Measurements from ENCODE around the gene GLRX.
A peak's percentile ranks its signal among the peaks of the same experiment; 100 is the strongest.
"Not testable (repeated sequence)": the region's sequence is repeated elsewhere in the genome, so short reads cannot be mapped to it uniquely, and the experiment has no call there.

Gene GLRX

DNA sequence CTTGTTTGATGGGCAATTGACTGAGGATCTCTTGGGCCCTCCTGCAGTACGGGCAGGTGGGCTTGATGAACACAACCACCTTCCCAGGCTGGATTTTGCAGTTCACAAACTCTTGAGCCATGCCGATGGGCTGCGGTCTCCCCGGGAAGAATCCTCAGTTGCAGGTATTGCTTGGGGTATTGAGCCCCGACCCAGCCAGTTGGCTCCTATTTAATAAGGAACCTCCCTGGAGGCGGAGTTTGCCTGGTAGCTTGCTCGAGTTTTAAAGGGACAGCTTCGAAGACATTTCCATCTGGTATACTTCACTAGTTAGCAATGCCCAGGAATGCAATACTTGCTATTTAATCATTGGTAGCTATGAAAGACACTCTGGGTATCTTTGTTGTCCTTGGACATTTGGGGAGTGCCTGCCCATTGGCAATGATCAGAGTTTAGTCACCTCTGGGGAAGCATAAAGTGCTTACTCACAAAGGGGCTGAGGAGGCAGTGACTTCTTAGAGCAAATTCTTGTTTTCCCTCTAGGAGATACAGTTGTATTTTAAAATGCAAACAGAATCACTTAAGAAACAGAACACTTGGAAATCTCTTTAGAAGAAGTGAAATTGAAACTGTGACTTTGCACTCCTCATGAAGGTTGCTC is at the start of gene GLRX:
Gene GLRX (minus strand): TSS at position 185 of the 640 bp plus-strand sequence. CDS start 64 bp downstream, at position 121.
- peak; percentile 48 for DNase-seq

GRCh38 chr5:95871146-95871806 is 48.8 kb upstream of the GLRX start:
- DNase-seq: no peak

GRCh38 chr5:95870105-95870672 is 47.7 kb upstream of the GLRX start:
- no peak for DNase-seq

- not testable (repeated sequence) for DNase-seq
Observed at GRCh38 chr5:95869173-95869855, 46.8 kb upstream of the GLRX start.

DNA sequence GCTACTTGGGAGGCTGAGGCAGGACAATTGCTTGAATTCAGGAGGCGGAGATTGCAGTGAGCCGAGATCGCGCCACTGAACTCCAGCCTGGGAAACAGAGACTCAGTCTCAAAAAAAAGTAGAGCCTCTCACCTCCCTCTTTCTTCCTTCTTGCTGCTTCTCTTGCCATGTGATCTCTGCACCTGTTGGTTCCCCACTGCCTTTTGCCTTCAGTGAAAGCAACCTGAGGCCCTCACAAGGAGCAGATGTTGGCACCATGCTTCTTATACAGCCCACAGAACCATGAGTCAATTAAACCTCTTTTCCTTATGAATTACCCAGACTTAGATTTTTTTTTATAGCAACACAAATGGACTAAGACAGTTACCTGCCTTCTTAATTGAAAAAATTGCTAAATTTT is 45.6 kb upstream of the GLRX start:
- DNase-seq: no peak

DNA sequence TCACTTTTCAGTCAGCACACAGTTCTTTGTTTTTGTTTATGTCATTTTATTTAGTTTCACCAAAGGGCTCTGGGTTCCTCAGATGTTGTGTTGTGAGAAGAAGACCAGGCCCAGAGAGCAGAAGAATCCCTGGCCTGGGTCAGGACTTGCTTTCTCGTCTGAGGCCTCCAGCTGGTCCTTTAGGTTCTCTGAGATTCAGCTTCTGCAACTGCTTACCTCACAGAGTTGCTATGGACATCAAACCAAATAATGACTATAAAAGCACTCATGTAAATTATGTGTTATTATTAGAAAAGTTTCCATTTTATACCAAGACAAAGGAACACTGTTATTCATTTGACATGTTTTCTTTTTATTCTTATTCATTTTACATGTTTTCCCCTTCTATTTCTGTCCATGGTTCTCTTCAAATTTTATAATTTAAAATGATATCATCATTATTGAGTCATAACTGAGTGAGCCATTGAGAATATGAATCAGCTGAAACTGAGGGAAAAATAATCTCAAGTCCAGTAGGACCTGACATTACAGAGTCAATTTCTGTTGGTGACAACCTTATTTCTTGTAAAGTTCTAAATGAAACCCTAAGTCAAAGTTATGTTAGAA is 44.0 kb upstream of the GLRX start:
- DNase-seq: no peak

DNA sequence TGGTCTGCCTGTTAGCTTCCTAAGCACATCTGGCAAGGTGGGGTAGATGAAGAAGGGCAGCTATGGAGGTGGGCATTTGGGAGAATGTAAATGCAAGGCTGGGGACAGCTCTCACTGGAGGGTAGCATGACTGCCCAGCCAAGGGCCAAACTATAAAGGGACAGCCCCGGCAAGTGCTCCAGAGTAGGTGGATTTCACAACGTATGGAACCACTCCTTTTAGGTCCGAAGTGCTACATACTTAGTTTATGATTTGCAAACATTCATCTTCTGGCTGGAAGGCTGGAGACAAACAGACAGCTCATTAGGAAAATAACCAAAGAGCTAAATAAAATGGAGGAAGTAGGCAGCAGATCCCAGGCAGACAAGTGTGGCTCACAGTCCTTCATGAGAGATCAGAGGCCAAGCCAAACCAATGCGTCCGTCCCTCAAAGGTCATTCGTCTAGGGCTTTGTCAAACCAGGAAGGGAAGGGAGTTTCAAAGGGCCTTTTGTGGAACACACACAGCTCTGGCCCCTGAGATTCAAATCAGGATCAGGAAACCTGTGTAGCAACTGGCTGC is 42.5 kb upstream of the GLRX start:
- DNase-seq: no peak

DNA sequence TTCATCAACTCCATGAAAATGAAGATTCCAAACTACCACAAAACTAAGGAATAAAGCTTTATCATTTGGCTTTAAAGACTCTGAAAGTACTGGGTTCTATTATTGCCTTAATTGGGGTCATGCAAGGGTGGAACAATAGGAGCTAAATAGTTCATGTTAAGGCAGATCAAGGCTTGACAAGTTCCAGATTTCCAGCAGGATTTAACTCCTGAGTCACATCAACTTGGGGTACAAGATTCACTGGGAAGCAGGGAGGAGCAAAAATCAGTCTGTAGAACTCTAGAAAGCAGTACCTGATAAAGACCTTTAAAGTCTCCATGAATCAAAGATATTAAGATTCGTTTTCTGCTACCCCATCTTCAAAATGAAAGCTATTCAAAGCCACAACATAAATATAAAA is 41.9 kb upstream of the GLRX start:
- DNase-seq: no peak

GRCh38 chr5:95863383-95863757 is 40.8 kb upstream of the GLRX start:
- DNase-seq: no peak

GRCh38 chr5:95862671-95863382 is 40.3 kb upstream of the GLRX start:
- no peak for DNase-seq

DNA sequence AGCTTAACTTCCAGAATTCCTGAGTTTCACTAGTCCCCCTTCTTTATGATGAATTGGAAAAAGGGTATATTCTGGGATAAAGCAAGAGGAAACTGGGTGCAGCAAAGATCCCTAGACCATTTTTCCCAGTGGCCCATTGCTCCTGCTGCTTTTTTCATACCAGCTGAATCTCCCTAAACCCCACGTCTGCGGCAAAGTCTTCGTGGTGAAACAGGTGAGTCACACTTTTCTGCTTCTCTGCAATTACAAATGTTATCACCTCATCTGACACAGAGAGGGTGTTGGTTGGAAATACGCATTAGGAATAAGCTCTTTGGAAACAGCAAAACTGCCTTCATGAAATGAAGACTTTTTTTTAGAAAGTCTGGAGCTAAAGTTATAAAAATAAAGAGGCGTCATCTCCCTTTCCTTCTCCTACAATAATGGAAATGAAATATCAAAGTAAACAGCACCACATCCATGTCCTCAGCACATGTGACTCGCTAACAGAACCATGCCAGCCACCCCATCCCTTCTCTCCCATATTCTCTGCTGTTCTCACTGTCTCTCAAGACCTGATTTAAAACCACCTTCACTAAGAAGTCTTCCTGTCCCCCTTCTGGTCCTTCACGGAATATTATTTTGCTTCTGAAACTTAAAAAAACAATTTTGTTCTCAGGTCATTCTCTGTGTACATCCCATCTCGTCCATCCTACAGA is 39.5 kb upstream of the GLRX start:
- DNase-seq: no peak

- DNase-seq: no peak
Observed at GRCh38 chr5:95861221-95861863, 38.8 kb upstream of the GLRX start.

DNA sequence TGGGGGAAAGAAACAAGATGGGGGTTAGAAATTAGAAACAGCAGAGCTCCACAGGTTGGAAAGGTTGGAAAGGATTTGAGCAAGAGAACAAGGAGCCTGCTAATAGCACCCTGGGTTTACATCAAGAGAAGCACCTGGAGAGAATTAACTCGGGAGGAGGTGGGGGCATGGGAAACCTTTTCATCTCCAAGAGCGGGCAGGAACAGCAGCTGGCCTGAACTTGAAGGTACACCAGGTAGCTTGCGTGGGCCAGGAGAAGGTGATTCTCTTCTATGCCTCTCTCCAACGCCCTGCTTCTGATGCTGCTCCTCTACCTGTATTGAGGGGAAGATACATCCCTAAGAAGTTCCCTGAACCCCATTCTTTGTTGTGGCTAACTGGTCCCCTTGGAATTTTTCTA is 37.1 kb upstream of the GLRX start:
- DNase-seq: no peak

GRCh38 chr5:95858661-95859595 is 36.4 kb upstream of the GLRX start:
- peak; percentile 46 for DNase-seq

DNA sequence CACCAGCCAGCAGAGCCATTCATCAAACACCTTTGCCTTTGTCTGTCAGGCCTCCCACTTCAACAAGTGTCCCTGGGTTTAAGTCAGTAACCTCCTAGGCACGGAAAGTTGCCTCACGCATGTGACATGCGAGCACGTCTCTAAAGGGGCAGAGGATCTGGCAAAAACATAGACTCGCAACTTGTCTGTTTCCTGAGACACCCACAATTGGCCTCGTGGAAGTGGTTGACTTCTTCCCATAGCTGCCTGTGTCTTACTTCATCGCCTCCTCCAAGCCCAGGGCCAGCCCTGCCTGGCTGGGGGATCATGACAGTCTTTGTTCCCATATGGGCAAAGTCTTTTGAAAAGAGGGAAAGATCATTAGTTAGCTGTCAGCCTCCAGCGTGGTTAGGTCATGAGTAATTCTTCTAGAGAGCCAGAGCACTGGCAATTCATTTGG is 35.5 kb upstream of the GLRX start:
- no peak for DNase-seq

DNA sequence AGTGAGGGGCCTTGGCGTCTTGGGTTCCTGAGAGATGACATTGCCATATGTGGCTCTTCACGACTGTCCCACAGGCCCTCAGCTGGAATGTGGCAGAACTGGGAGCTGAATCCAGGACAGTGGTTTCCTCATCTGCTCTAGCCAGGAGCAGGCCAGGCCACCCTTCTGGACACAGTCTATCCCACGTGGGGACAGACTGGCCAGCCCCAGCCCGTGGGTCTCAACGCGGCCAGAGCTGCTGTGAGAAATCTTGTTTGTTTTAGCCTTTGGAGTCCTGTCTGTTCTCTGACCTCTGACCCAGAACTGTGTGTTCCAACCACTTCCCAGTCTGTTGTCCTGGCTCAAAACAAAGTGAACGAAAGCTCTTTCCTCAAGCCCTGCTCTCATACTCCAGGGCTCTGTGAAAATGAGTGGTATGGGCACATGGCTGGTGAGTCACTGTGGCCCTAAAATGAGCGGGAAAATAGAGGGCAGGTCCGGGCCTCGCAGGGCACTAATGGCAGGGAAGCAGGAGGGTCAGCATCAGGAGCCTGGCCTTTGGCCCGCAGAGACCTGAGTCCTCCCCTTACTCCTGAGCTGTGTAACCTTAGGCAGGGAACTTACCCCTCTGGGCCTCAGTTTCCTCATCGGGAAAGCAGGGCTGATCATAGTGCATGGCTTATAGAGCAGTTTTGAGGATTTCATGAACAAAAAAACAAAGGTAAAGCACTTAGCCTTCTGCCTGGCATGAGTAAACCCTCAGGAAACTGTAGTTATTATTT is 34.8 kb upstream of the GLRX start:
- no peak for DNase-seq

GRCh38 chr5:95856501-95856981 is 34.0 kb upstream of the GLRX start:
- no peak for DNase-seq

DNA sequence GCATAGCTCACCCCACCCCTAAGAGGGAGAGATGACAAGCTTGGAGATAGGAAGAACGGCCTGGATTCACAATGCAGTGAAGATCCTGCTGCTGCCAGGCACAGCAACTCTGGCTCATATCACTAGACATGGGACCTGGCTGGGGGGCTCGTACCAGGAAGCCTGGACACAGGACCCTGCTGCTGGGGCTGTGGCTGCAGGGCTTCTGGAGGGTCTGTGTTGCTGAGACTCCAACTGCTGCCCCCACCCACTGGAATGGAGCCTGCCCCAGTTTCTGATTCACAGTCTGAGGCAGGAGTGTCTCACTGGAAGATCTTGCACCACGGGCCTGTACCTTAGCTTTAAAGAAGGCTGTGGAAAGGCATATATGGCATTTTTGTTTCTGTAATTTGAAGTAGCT is 31.0 kb upstream of the GLRX start:
- DNase-seq: no peak

DNA sequence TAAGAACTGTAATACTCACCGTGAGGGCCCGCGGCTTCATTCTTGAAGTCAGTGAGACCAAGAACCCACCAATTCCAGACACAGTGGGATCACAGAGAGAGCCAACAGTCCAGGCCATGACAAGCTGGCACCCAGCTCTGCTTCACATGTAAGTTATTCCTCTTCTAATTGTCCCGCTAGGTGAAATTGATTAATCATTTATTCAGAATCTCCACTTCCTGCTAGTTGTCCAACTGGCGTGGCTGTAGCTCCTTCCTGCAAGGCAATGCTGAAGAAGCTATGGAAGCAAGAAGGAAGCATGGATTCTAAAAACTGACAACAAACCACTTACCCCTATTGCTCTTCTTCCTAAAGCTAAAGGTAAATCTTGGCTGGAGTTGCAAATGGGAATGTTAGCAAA is 30.0 kb upstream of the GLRX start:
- no peak for DNase-seq

All from NCI-H1105 (cell line).